DOHH2 (cell line): ENCODE results near the gene SPIN2B.
"Not testable (repeated sequence)": the region's sequence is repeated elsewhere in the genome, so short reads cannot be mapped to it uniquely, and the experiment has no call there.

Experiments
- EZH2phosphoT487 ChIP-seq: fragments of 200-600 bp; sonication (generic); IDR thresholded peaks from 2 replicates; pipeline ENCODE4 v1.6.1; 2017; ENCODE audit warnings: borderline replicate concordance, mild to moderate bottlenecking, antibody characterized with exemption, low read length, moderate library complexity, mixed read lengths
- TF ChIP-seq, protein P1 (sequence below): fragments of 200-600 bp; sonication (generic); IDR thresholded peaks from one replicate; pipeline ENCODE4 v1.5.1; 2014; ENCODE audit warnings: antibody characterized with exemption, mild to moderate bottlenecking, low read depth, low read length; ENCODE audit not compliant: poor library complexity, severe bottlenecking

DNA sequence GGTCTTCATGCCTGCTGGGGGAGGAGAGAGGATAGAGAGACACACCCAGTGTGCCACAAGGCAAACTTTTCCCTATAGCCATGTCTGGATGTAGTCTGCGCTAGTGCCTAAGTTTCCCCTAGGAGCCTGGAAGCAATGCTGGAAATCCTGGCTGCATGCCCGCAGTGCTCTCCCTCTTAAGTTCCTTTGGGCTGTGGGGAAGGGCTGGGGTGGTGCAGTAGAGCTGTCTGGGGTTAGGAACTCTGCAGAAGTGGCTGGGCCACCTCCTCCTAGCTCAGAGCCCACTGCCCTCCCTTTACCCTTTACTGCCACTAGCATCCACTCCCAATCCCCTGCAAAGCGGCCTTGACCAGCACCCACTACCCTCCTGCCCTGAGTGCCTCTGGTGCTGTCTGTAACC is 15.2 kb upstream of the SPIN2B start:
- not testable (repeated sequence) for TF ChIP-seq EZH2phosphoT487
- TF ChIP-seq, protein P1, sequence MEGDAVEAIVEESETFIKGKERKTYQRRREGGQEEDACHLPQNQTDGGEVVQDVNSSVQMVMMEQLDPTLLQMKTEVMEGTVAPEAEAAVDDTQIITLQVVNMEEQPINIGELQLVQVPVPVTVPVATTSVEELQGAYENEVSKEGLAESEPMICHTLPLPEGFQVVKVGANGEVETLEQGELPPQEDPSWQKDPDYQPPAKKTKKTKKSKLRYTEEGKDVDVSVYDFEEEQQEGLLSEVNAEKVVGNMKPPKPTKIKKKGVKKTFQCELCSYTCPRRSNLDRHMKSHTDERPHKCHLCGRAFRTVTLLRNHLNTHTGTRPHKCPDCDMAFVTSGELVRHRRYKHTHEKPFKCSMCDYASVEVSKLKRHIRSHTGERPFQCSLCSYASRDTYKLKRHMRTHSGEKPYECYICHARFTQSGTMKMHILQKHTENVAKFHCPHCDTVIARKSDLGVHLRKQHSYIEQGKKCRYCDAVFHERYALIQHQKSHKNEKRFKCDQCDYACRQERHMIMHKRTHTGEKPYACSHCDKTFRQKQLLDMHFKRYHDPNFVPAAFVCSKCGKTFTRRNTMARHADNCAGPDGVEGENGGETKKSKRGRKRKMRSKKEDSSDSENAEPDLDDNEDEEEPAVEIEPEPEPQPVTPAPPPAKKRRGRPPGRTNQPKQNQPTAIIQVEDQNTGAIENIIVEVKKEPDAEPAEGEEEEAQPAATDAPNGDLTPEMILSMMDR: not testable (repeated sequence)
